ELR (cell line): ENCODE data around the gene SSH2.
"Not testable (repeated sequence)": the region's sequence is repeated elsewhere in the genome, so short reads cannot be mapped to it uniquely, and the experiment has no call there.

Source experiments
- DNase-seq: peaks from one replicate; pipeline ENCODE4 v3.0.0-alpha.2; 2015; ENCODE audit warnings: low read depth

The SSH2 gene

DNA sequence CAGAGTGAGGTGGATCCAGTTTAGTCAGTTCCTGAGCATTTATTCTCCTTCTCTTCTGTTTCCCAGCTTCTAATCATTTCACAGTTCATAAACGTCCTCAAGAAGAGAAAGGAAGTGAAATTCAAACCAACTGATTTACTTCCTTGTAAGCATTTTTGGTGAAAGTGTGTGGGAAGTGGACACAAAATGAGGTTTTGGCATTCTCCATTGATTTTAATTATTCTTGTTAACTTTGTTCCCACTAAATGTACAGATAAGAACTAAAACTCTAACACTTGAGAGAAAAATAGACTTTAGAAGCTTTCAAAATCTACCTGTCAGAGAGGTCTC lies 264.6 kb downstream of the SSH2 start:
- DNase-seq, result no peak

DNA sequence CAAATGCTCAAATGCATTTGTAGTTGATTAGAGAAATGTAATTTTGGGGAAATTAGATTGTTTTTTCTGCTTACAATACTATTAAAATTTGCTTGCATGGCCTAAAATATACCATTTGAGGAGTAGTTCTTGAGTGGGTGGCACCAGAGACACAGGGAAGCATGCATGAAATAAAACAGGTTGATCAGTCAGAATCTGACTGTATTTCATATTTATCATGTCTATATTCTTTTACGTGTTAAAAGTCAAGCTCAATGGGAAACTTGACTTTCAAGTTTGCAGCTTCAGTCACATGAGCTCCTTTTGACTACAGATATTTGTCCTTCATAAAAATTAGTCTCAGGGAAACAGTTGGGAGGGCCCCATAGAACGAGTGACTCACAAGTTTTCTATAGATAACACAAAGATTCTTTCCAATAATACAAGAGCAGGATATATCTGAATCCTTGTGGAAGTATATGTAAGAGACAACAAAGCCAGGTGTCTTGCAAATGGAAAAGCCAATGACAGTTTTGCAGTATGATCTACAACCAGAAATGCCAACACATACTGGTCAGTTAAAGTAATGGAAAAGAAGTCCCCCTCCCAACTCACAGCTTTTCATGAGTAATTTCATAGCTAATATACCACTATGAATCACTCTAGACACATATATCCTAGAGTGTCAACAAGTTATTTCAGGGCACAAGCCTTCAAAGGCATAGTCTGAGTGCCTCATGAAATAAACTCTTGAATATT lies 265.1 kb downstream of the SSH2 start:
- DNase-seq, result peak; percentile 89

DNA sequence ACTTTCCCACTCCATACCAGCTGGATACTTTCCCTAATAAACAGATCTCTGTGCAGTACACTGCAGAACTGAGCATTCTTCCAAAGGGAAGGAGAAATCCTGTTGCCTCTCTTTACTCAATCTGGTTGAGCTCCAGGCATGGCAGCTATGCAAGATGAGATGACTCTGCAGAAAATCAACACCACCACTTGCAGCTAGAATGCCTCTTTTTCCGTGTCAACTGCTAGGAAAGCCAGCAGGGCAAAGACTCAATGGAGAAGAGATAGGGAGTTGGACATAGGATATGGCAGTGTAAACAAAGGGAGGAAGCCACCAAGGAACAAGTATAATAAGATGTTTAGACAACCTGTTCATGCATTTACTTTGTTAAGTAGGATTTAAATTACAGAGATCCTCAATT lies 266.9 kb downstream of the SSH2 start:
- DNase-seq, result no peak

DNA sequence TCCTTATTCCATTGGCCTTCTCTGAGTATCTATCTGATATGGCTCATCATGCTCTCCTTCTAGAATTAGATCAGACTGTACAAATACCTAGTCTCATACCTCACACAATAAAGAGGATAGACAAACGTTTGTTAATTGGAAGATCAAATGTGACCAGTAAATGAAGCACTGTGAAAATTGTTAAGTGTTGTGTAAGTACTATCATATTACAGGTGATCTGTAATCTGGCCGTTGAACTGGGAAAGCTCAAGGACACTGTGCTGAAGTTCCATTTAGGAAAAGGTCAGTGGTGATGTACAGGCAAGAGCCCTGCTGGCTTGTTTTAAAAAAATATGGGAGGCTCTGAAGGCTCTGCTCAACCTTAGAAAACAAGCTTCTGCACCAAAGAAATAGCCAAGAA lies 268.8 kb downstream of the SSH2 start:
- no peak for DNase-seq

DNA sequence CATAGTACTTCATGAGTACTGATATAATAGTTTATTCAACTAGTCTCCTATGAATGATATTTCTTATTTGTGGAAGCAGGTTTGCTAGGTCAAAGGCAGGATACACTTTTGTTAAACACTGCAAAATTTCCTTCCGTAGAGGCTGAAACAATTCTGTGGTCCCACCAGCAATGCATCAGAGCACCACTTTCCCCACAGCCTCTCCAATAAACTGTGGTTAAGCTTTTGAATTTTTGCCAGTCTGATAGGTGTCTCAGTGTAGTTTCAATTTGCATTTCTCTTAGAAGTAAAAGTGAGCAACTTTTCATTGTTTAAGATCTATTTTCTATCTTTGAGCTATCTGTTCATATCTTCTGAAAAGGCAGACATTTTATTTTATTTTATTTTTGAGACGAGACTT lies 270.9 kb downstream of the SSH2 start:
- no peak for DNase-seq

DNA sequence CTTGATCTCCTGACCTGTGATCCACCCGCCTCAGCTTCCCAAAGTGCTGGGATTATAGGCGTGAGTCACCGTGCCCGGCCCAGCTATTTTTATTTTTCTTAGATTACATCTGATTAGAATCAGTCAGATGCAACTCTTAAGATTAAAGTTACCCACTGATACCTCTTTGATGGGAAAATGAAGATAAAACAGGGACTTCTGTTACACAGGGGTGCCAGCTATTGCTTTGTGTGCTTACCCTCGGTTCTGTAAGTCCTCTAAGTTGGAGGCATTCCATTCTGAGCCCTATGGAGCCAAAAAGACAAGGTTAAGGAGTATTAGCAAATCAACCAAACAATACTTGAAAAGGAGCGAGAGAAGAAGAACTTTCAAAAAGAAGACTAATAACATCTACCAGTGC lies 274.7 kb downstream of the SSH2 start:
- no peak for DNase-seq

DNA sequence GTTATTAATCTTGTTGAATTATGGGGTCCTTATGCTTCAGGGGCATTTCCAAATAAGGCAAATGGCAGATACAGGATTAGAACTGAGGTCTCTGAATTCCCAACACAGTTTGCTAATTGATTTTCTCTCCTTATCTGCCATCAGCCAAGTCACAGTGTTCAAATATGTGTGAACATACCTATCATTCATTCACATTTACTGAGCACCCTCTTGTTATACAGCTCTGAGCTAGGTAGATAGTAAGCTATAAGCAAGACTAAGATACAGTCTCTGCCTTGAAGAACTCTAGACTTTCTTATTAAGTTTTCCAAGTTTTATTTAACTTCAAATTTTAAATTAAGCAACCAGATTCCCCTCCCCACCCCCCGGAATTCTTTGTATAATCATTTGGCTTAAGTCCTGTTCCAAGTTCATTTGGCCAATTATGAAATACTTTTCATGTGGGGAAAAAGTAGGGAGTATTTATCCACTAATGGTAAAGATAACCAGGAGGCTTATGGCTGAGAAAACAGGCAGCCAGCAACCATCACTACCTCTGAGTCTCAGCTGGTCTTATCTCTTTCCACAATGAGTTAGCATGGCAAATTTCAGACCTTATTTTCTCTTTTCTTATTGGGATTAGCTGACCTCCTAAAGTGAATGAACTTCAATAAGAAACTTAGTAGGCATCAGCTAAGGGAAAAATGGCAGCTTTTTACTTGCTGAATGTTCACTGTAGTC lies 275.9 kb downstream of the SSH2 start:
- no peak for DNase-seq

DNA sequence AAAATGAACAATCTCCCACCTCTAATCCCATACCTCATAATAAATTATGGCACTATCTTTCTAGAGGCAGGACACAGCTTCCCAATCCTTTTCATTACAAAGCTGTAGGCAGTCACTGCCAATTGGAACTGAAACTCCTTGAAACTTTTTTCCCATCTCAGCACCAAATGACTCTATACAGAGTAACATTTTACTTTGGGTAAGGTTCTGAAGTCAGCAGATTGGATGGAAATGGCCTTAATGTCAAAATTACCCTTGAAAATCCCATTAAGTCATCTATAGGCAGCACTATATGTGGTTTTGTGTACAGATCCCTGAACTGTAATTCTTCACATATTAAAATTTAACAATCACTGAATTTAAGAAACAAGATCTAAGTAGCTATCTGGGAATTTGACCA lies 277.1 kb downstream of the SSH2 start:
- no peak for DNase-seq

DNA sequence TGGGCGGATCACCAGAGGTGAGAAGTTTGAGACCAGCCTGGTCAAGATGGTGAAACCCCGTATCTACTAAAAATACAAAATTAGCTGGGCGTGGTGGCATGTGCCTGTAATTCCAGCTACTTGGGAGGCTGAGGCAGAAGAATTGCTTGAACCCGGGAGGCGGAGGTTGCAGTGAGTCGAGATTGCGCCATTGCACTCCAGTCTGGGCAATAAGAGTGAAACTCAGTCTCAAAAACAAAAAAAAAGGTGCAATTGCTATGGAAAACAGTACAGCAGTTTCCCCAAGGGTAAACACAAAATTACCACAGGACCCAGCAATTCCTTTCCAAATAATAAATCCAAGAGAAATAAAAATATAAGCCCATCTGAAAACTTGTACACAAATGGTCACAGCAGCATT lies 278.1 kb downstream of the SSH2 start:
- not testable (repeated sequence) for DNase-seq

DNA sequence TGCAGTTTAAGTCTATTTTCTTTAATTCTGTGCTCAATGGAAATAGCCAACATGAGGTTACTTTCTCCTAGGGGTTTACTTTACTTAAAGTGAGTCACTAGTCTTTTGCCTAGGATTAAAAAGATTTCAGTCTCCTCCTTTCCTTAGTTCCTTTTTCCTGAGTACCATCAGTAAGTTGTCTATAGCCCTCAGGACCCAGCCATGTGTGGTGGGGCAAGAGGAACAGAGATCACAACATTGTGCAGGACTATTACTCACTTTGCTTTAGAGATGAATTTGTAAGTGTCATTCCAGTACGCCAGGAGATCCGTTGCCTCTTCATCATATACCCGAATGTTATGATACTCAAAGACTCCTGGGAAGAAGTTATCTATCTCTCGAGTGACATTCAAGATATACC lies 279.6 kb downstream of the SSH2 start:
- no peak for DNase-seq

DNA sequence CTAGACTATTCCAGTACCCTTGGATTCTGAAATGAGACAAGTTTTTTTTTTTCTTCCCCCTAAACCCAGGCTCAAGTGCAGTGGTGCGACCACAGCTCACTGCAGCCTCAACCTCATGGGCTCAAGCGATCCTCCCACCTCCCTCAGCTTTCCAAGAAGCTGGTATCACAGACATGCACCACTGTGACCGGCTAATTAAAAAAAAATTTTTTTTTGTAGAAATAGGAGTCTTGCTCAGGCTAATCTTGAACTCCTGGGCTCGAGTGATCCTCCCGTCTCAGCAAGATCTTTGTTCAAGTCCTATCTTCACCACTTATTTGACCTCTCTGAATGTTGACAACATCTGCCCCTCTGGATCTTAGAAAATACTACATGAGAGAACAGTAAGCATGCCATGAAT lies 280.7 kb downstream of the SSH2 start:
- DNase-seq, result no peak

DNA sequence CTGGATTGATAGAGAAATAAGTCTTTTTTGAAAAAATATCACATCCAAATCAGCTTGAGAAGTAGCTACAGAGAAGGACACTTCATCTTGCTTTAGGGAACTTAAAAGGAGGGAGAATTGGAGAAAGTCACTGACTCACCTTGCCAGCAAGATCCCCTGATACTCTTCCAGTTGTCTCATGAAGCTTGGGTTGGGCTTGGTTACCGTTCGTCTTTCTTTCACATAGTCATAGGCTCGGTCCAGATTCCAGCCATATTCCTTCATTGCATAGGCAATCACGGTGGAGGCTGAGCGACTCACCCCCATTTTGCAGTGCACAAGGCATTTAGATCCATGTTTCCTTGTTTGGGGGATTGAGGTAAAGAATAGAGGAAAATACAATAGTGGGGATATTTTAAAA lies 282.0 kb downstream of the SSH2 start:
- no peak for DNase-seq

DNA sequence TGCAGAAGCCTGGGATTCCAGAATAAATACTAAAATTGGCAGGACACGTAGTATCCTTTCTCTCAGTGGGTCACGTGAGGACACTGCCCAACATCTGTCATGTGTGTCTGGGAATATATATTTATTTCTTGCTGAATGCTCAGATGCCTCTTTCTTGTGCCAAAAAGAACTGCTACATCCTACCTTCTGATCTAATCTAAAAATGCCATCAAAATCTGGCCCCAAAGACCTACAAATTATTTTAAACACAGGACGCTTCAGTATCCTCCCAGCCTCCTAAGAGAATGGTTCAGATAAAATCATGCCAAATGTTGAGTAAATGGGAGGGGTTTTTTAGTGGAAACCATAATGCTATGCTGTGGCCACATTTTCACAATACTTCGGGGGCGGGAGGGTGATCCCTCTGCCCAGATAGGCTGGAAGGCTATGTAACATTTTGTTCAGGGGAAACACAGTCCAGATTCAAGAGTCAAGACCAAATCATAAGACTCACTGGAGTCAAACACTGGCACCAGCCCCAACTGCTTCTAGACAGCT lies 284.4 kb downstream of the SSH2 start:
- no peak for DNase-seq

DNA sequence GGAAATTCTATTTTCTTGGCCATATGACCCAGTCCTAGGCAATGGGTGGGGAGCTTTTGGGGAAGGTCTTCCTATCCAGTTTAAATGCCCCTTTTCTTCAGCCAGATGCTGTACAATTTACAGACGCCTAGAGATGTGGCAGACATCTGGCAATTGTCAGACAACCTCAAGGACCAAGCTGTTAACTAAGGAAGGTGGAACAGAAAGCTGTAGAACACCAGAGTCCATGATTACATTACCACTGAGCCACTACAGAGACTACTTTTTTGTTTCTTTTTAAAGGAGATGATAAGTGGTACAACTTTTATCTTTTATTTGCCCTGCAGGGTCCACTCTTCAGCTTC lies 286.2 kb downstream of the SSH2 start:
- no peak for DNase-seq

DNA sequence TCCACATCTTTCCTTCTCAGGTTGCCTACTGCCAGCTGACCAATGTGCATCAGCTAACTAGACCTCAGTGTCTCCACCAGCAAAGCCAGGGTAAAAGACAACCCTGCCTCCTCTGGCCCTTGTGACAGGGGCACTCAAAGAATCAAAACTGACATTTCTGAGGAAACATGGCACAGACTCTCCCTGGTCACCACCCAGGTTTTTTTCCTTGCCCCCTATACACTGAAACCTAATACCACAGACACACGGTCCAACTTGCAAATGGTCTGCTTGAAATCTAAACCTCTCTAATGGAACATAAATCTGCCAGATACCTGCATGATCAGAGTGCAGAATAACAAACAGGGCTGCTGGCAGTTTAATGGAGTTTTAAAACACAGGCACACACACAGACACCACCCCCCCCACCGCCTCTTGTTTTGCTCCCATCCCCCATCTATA lies 287.8 kb downstream of the SSH2 start:
- DNase-seq, result no peak

DNA sequence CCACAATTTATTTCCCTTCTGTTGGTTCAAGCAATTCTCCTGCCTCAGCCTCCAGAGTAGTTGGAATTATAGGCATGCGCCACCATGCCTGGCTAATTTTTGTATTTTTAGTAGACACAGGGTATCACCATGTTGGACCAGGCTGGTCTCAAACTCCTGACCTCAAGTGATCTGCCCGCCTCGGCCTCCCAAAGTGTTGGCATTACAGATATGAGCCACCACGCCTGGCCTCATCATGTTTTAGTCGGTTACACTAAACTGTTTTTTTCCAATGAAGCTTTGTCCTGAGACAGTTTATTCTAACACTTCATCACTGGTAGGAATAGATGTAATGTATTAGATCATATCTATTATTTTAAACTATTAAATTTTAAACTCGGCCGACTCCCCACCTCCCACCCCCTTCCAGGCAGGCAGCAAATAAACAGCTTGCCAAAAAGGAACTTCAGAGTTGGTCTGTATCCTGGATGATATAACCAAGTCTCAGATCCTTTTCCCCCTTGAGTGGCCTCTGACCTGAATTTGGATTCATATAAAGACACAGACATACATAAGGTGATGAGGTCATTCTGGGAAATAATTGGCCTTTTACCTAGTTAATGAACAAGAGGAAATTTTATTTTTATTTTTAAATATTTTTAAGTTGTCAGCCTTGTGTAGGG lies 288.9 kb downstream of the SSH2 start:
- DNase-seq, result no peak

DNA sequence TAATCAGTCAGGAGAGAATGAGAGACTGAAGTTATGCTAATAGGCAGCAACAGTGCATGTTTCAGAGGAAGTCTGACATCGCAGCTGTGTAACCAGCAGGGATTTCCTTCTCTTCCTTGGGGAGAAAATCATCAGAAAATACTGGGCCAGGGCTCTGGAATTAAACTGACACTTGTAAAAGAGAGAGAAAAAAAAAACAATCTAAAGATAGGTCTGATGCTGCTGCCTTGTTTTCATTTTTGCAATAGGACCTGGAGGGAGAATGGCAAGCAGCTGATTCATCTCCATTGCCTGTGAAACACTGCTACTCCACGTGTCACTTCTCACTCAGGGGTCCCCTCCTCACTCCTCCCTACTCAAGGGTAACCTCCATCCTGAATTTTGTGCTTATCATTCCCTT lies 289.6 kb downstream of the SSH2 start:
- peak; percentile 61 for DNase-seq

DNA sequence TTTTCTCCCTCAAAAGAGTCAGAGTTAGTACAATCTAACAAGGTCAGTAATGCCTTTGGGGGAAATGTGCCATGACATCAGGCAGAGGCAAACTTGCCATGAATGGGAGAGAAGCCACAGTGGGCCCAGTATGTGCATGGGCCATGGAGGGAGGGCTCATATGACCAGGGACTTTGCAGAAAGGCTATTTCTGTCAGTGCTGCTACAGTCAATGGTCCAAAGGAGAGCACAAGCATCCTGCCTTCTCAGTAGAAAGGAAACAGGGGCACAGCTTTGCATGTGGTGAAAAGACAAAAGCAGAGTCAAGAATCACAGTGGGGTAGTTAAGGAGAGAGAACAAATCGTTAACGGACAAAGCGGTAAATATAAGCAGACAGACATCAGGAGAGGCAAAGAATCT lies 296.1 kb downstream of the SSH2 start:
- DNase-seq, result no peak

DNA sequence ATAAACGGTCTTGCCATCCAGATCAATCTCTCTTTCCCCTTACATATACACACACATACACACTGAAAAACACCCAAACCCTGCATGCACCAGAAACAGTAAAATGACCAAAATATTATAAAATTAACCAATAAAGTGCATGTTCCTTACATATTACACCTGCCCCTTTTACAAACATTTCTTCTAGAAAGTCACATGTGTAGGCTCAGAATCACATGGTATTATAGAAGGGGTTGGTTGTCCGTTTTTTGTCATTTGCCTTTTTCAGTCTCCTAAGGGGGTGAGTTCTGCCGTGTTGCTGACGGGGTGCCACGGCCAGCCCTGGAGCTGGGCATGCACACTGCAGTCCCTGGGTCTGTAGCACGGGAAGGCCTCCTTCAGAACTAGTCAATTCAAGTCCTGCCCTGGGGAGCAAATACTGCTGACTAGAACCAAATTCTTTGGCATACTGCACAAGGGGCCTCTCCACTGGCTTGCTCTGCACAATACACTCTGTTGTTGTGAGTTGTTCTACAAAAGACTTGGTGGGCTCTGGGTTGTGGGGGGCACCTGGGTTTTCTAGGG lies 299.3 kb downstream of the SSH2 start:
- no peak for DNase-seq

DNA sequence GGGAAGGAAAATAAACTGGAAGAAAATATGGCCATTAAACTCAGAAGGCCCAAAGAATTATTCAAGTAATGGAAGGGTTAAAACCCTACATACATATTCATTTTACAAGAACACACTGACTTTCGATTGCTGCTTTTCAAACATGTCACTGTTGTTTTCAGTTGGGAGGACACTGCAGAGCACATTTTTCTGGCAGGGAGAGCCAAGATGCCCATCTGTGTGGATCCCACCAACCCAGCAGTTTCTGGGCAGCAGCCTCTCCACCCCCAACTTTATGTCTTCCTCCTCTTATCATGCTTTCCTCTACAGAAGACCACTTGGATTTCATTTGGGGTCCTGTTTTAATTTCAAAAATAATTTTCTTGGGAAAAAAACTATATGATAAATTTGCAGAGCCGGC lies 300.2 kb downstream of the SSH2 start:
- DNase-seq, result no peak

DNA sequence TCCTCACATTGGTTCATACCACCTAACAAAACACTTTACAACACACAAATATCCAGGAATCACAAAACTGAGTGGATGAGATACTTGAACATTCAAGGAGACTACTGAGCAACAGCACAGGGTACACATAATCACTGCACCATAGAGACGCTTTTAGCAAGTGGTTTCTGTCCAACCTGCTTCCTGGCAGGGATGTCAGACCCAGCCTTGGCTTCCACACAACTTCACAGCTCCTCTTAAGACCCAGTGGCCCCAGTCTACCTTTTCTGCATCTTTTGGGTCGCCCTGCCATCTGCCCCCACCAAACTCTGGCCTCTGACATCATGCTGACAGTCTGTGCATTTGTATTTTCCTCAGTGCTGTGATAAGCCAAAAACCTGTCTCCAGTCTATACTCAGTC lies 301.4 kb downstream of the SSH2 start:
- DNase-seq, result no peak

DNA sequence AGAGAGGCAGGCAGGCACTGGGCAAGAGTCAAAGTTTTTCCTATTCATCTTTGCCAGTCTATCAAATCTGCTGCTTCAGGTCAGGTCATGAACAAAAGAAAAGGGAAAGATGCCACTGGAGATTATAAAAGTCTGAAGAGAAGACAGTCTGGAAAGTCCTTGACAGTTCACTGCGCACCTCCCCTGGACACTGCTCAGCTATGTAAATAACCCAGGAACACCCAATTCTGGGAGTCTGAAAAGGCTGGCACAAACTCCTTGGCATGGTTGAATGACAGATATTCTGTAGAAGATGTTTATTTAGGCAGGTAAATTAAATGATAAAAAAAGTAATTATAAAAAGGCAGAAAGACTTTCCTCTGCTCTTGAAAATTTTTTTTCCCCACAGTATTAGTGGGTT lies 302.1 kb downstream of the SSH2 start:
- no peak for DNase-seq
